Thyroid gland (tissue), 4 donors: ENCODE results near the gene ACP7.

Experiments
- CTCF ChIP-seq, 6 experiments: fragments of 200-600 bp in 3 of 6; fragments of 450-650 bp in 3 of 6; sonication (generic) in 3 of 6; IDR thresholded peaks; one replicate each; pipeline ENCODE4 v1.5.1; 2016 to 2019; ENCODE audit warnings: antibody characterized with exemption in 6 of 6, mild to moderate bottlenecking in 2 of 6, inconsistent platforms in 1 of 6, moderate library complexity in 1 of 6
- POLR2A ChIP-seq, 2 donors: fragments of 450-650 bp; IDR thresholded peaks; one replicate each; pipeline ENCODE4 v1.6.1; 2017; ENCODE audit warnings: antibody characterized with exemption in 2 of 2, mild to moderate bottlenecking in 2 of 2, moderate library complexity in 1 of 2

- TF ChIP-seq CTCF (IDR thresholded peaks at IDR 0.05) (no peak), POLR2A (IDR thresholded peaks at IDR 0.05) (no peak)
These were observed 1.2 kb upstream of the ACP7 start for GRCh38 chr19:39082745-39083598.
